ENCODE data around the gene SOX21. TPM values are rescaled to one million over a fixed set of nuclear protein-coding genes. Genes with fewer than 3 reads are reported as not detected.
"Not testable (repeated sequence)": the region's sequence is repeated elsewhere in the genome, so short reads cannot be mapped to it uniquely, and the experiment has no call there.

SOX21 gene
- total and polyA plus RNA-seq, 7 donors: not detected

GRCh38 chr13:94726425-94726824 is 14.1 kb upstream of the SOX21 start:
- H3K36me3 ChIP-seq (ENCODE audit: insufficient read depth in 1 of 2, low read depth in 1 of 2): no peaks in the 10 kb centered on the region
- peaks cover 0 to 2% (median 0%) of the 10 kb centered on the region in 3 donors for H3K27me3 ChIP-seq (ENCODE audit: insufficient read depth in 3 of 3, low read length in 2 of 3)
- H3K4me1 ChIP-seq: no peaks in the 10 kb centered on the region
- DNase-seq: no peak
- H3K27ac ChIP-seq: no peak overlapping the region
- no peak for ATAC-seq
- no peak overlapping the region for H3K4me3 ChIP-seq
- WGBS, 3 donors: 80 to 97% (median 84%) methylated on average over 1 of the region's 1 CpG
- TF ChIP-seq CTCF (IDR thresholded peaks at IDR 0.05): no peak
- H3K9me3 ChIP-seq: no peaks in the 10 kb centered on the region
- intact Hi-C loops (cut with DNase I): no loop called here

GRCh38 chr13:94722609-94723345 is 10.4 kb upstream of the SOX21 start:
- no peak for DNase-seq

GRCh38 chr13:94718697-94719096 is 6.4 kb upstream of the SOX21 start:
- H3K4me3 ChIP-seq; H3K9me3 ChIP-seq; ATAC-seq; H3K4me1 ChIP-seq; H3K36me3 ChIP-seq (ENCODE audit: insufficient read depth in 1 of 2, low read depth in 1 of 2); DNase-seq; H3K27ac ChIP-seq; intact Hi-C loops (cut with DNase I): not testable (repeated sequence)
- H3K27me3 ChIP-seq (ENCODE audit: insufficient read depth in 3 of 3, low read length in 2 of 3): peaks cover 0 to 35% (median under 1%) of the 10 kb centered on the region in 3 donors
- 96 to 100% (median 98%) methylated on average over 1 of the region's 1 CpG for WGBS, 3 donors

More at GRCh38 chr13:94722609-94723345, 10.4 kb upstream of the SOX21 start:
- no peak for TF ChIP-seq CTCF (IDR thresholded peaks at IDR 0.05)
- no peaks in the 10 kb centered on the region for H3K36me3 ChIP-seq (ENCODE audit: insufficient read depth in 1 of 2, low read depth in 1 of 2)
- no peaks in the 10 kb centered on the region for H3K9me3 ChIP-seq
- intact Hi-C loops (cut with DNase I): no loop called here
- H3K4me1 ChIP-seq: no peaks in the 10 kb centered on the region
- H3K27ac ChIP-seq: no peak overlapping the region
- H3K27me3 ChIP-seq (ENCODE audit: insufficient read depth in 3 of 3, low read length in 2 of 3): peaks cover 0 to 7% (median 2%) of the 10 kb centered on the region in 3 donors
- no peak for ATAC-seq
- 65 to 73% (median 69%) methylated on average over 9 of the region's 9 CpGs for WGBS, 3 donors
- no peak overlapping the region for H3K4me3 ChIP-seq

GRCh38 chr13:94717916-94718315 is 5.6 kb upstream of the SOX21 start:
- Histone ChIP-seq H3K27me3 (ENCODE audit: insufficient read depth in 3 of 3, low read length in 2 of 3) (peaks cover 0 to 43% (median 8%) of the 10 kb centered on the region in 3 donors), H3K4me3 (no peak overlapping the region), H3K9me3 (no peaks in the 10 kb centered on the region), H3K4me1 (no peaks in the 10 kb centered on the region), H3K36me3 (ENCODE audit: insufficient read depth in 1 of 2, low read depth in 1 of 2) (no peaks in the 10 kb centered on the region), H3K27ac (no peak overlapping the region)
- no peak for TF ChIP-seq CTCF (IDR thresholded peaks at IDR 0.05)
- WGBS, 3 donors: 77 to 86% (median 79%) methylated on average over 4 of the region's 4 CpGs
- no peak for ATAC-seq
- intact Hi-C loops (cut with DNase I): no loop called here
- no peak for DNase-seq

GRCh38 chr13:94716016-94716415 is 3.7 kb upstream of the SOX21 start:
- intact Hi-C loops (cut with DNase I): no loop called here
- no peaks in the 10 kb centered on the region for H3K36me3 ChIP-seq (ENCODE audit: insufficient read depth in 1 of 2, low read depth in 1 of 2)
- ATAC-seq (no peak), DNase-seq (no peak)
- H3K9me3 ChIP-seq: no peaks in the 10 kb centered on the region
- H3K4me1 ChIP-seq: peaks cover under 1% of the 10 kb centered on the region
- H3K27me3 ChIP-seq (ENCODE audit: insufficient read depth in 3 of 3, low read length in 2 of 3): peaks cover 0 to 60% (median 23%) of the 10 kb centered on the region in 3 donors
- WGBS, 3 donors: 63 to 76% (median 76%) methylated on average over 5 of the region's 5 CpGs
- TF ChIP-seq CTCF (IDR thresholded peaks at IDR 0.05): no peak
- H3K27ac ChIP-seq: no peak overlapping the region
- no peak overlapping the region for H3K4me3 ChIP-seq

Data from psoas muscle (tissue), 8 donors.